Measurements from ENCODE around the gene DERL2.
"Not testable (repeated sequence)": the region's sequence is repeated elsewhere in the genome, so short reads cannot be mapped to it uniquely, and the experiment has no call there.

DERL2 gene

DNA sequence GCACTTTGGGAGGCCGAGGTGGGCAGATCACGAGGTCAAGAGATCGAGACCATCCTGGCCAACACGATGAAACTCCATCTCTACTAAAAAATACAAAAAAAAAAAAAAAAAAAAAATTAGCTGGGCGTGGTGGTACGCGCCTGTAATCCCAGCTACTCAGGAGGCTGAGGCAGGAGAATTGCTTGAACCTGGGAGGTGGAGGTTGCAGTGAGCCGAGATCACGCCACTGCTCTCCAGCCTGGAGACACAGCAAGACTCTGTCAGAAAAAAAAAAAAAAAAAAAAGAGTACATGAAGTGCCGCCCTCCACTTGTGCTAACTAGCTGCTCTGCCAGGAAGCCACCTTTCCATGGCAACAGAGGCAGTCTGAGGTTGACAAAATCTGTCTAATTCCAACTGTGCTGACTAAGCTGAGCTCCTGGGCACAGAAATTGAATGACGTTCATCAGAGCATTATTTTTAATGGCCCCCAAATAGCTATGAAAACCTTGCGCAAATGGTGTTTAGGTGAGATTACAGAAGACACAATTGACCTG is 50.1 kb downstream of the DERL2 start:
- DNase-seq: not testable (repeated sequence)

DNA sequence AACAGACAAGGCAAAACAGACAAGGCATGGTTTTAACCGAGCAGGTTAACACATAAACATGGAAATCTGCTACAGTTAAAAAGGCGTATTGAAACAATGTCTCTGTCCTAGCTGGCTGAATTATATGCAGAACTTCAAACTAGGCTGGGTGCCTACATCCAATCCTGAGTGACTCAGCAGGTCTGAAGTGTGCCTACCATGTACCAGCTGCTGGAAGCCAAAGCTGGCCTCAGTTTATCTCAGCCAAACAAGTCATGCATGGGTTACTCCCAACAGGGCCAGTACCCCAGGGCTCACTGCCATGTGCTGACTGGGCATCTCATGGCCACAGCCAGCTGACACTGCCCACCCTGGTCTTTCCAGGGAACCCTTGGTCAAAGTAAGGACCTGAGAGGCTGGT is 51.0 kb downstream of the DERL2 start:
- DNase-seq: no peak

DNA sequence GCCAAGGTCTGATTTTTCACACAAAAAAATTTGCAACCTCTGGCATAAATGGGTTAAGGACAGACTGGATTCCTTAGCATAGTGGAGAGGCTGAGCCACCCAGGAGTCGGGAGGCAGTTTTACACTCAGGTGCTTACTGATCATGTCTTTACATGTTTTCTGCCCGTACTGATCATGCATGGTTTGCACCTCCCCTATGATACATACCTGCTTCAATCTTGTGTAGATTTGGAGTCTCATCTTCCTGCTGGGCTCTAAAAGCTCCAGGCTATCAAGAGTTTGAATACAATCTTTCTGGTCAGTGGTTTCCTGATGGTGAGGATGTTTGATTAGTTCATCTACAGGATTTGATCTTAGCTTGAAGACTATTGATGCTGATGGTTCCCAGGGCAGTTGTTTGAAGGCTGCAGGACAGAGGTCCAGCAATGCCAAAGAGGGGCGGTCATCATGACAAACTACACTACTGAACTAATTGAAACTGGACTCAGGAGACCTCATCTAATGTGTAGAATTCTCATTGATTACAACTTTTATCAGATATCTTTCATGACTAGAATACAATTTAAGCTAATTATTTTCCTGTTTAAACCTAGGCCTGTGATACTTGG is 53.9 kb downstream of the DERL2 start:
- no peak for DNase-seq

DNA sequence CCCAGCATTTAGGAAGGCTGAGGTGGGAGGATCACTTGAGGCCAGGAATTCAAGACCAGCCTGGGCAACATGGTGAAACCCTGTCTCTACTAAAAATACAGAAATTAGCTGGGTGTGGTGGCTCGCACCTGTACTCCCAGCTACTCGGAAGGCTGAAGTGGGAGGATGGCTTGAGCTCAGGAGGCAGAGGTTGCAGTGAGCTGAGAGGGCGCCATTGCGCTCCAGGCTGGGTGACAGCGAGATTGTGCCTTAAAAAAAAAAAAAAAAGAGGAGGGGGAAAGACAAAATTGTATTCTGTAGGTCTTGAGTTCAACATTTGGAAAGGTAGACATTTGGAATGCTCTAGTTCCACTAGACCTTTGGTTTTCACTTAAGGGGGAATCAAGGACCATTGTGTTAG is 54.7 kb downstream of the DERL2 start:
- not testable (repeated sequence) for DNase-seq

DNA sequence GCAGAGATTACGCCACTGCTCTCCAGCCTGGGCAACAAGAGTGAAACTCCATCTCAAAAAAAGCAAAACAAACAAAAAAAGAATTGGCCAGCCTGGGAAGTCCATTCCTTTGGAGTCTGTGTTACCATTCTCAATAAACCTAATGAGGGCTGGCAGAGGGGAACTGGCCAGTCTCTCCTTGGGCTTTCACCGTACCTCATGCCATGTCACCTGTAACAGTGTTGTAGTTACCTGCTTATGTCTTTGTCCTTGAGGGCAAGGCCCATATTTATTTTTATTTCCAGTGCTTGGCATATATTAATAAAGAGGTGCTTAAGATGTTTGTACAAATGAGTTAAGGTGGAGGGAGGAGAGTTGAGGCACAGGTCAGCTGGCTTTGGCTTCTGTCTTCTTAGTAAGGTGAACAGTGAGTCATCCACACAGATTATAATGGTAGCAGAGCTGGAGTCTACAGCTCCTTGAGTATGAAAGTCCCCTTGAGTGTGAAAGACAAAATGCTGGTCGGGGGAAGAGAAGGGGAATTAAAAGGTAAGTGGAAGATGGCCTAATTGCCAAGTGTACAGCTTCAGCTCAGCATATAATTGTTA is 55.5 kb downstream of the DERL2 start:
- DNase-seq: no peak

DNA sequence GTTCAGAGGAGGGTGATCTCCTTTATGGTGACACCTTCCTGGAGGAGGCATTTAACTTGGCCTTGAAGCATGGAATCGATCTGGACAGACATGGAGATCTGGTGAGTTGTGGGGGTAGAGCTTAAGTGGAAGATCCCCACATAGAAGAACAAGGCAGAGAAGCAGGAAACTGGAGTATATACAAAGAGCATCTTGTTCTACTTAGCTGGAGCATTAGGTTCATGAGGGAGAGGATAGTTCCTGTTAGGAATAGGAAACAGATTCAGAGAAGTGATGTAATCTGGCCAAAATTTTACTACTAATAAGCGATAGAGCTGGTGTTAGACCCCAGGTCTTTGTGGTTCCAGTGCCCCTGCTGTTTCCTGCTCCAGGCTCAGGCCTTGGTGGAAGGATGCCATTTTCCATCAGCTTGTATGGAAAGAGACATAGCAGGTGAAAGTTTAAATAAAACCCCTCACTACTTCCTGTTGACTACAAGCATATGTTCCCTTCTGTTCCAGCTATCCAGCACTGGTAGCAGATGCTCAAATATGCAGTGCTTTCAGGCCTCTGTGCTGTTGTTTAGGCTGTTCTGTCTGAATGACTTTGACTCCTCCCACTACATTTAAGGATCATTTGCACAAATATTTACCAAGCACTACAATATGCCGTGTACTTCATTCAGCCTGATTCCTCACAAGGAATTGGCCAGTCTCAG is 56.6 kb downstream of the DERL2 start:
- DNase-seq: no peak

DNA sequence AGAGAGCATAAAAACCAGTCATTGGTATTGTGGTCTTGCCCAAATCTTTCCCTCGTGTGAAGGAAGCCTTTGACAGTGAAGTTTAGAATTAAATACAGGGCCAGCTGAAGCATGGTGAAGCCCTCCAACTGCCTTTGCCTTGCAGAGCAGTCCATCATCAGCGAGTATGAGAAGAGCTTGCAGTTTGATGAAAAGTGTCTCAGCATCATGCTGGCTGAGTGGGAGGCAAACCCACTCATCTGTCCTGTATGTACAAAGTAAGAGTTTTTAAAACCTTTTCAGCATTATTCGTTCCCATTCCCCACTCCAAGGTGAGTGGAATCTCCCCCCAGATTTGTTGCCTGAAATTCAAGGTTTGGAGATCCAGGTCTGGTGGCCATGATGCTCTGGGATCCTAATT is 60.2 kb downstream of the DERL2 start:
- no peak for DNase-seq

DNA sequence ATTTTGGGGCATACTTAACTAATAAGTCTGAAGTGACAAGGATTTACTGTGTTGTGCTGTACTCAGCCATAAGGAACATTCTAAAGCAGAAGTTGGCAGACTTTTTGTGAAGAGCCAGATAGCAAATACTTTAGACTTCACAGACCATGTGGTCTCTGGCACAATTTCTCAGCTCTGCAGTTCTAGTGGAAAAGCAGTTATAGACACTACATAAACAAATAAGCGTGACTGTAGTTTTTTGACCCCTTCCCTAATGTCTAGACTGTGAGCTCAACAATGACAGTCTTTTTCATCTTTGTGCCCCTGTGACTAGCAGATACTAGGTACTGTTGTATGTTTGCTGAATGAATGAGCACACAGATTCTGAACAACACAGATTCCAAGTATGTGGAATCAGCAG is 61.1 kb downstream of the DERL2 start:
- no peak for DNase-seq

DNA sequence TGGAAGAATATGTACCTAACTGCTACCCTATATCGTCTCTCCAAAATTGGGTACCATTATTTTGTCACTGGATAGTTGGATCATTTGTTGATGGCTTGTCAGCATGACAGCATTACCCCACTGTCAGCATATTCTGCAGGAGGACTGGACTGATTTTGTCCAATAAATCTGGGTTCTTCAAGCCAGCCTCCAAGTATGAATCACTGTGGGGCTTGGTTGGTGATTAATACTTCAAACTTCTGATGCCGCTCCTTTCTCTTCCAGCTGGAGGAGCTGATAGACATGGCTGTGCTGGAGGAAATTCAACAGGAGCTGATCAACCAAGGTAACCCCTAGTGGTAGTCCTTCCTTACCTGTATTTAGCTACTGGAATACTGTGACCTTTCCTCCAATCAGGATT is 63.5 kb downstream of the DERL2 start:
- DNase-seq: no peak

All from stimulated activated CD4-positive, alpha-beta T cell treated with anti-CD3 and anti-CD28 coated beads, Interleukin-4, amount 100 ng/mL, for 4 hours (primary cell).